Measurements from ENCODE around the gene HNRNPC. TPM values are rescaled to one million over a fixed set of nuclear protein-coding genes. Genes with fewer than 3 reads are reported as not detected.
"Not testable (repeated sequence)": the region's sequence is repeated elsewhere in the genome, so short reads cannot be mapped to it uniquely, and the experiment has no call there.

The HNRNPC gene
- total RNA-seq, 1 donor from 2014 or later: 1,872 TPM

GRCh38 chr14:21300892-21301291 is 31.6 kb upstream of the HNRNPC start:
- Mint-ChIP-seq H3K4me1 (peaks cover 9% of the 10 kb centered on the region), H3K36me3 (no peaks in the 10 kb centered on the region), H3K9me3 (peaks cover 1% of the 10 kb centered on the region), H3K27ac (no peak overlapping the region), H3K27me3 (ENCODE audit: insufficient read depth, low read depth) (peaks cover 9% of the 10 kb centered on the region), H3K4me3 (peak overlapping the region; percentile 72)
- H4K20me1 ChIP-seq (ENCODE audit: low read depth): no peaks in the 10 kb centered on the region
- no peak overlapping the region for H3K27ac ChIP-seq
- DNase-seq (ENCODE audit: low spot score): peak; percentile 77
- H3K4me2 ChIP-seq: peak overlapping the region; percentile 72
- H3F3A ChIP-seq (ENCODE audit: low read depth): peaks cover 5% of the 10 kb centered on the region
- peak overlapping the region; percentile 44 for H3K4me3 ChIP-seq
- H3K27me3 ChIP-seq: peaks cover 18% of the 10 kb centered on the region
- H3K9me3 ChIP-seq (ENCODE audit: low read depth): no peaks in the 10 kb centered on the region
- peak overlapping the region; percentile 99 for H2AFZ ChIP-seq (replicated peaks)
- H3K9ac ChIP-seq: no peak overlapping the region
- no peaks in the 10 kb centered on the region for H3K36me3 ChIP-seq
- H3K79me2 ChIP-seq (ENCODE audit: low read depth): no peaks in the 10 kb centered on the region
- peaks cover 9% of the 10 kb centered on the region for H3K4me1 ChIP-seq
- TF ChIP-seq CTCF (IDR thresholded peaks at IDR 0.05) (peak; percentile 26), EZH2 (IDR thresholded peaks at IDR 0.05) (no peak)

GRCh38 chr14:21299562-21300130 is 30.4 kb upstream of the HNRNPC start:
- H3K27ac Mint-ChIP-seq: no peak overlapping the region
- peaks cover 9% of the 10 kb centered on the region for H3K27me3 Mint-ChIP-seq (ENCODE audit: insufficient read depth, low read depth)
- TF ChIP-seq CTCF (IDR thresholded peaks at IDR 0.05) (no peak), EZH2 (IDR thresholded peaks at IDR 0.05) (no peak), EZH2phosphoT487 (IDR thresholded peaks at IDR 0.05) (no peak)
- Histone ChIP-seq H2AFZ (replicated peaks) (no peak overlapping the region), H4K20me1 (ENCODE audit: low read depth) (no peaks in the 10 kb centered on the region), H3K79me2 (ENCODE audit: low read depth) (no peaks in the 10 kb centered on the region), H3K36me3 (no peaks in the 10 kb centered on the region), H3K4me3 (no peak overlapping the region), H3F3A (ENCODE audit: low read depth) (peaks cover 5% of the 10 kb centered on the region), H3K9me3 (ENCODE audit: low read depth) (no peaks in the 10 kb centered on the region), H3K27me3 (peaks cover 18% of the 10 kb centered on the region), H3K27ac (no peak overlapping the region), H3K4me2 (no peak overlapping the region), H3K4me1 (peaks cover 9% of the 10 kb centered on the region), H3K9ac (no peak overlapping the region)
- H3K36me3 Mint-ChIP-seq: no peaks in the 10 kb centered on the region
- peaks cover 1% of the 10 kb centered on the region for H3K9me3 Mint-ChIP-seq
- no peak overlapping the region for H3K4me3 Mint-ChIP-seq
- no peak for DNase-seq (ENCODE audit: low spot score)
- peaks cover 9% of the 10 kb centered on the region for H3K4me1 Mint-ChIP-seq

GRCh38 chr14:21298358-21298757 is 29.1 kb upstream of the HNRNPC start:
- Histone ChIP-seq H3K27me3 (peaks cover 18% of the 10 kb centered on the region), H4K20me1 (ENCODE audit: low read depth) (no peaks in the 10 kb centered on the region), H3K27ac (no peak overlapping the region), H3K4me2 (no peak overlapping the region), H3K9me3 (ENCODE audit: low read depth) (no peaks in the 10 kb centered on the region), H3K4me1 (peaks cover 9% of the 10 kb centered on the region), H3K4me3 (no peak overlapping the region), H3K79me2 (ENCODE audit: low read depth) (no peaks in the 10 kb centered on the region), H3K36me3 (no peaks in the 10 kb centered on the region), H3K9ac (no peak overlapping the region), H3F3A (ENCODE audit: low read depth) (peaks cover 5% of the 10 kb centered on the region), H2AFZ (replicated peaks) (no peak overlapping the region)
- H3K4me1 Mint-ChIP-seq: peaks cover 9% of the 10 kb centered on the region
- no peak for DNase-seq (ENCODE audit: low spot score)
- no peaks in the 10 kb centered on the region for H3K36me3 Mint-ChIP-seq
- H3K27me3 Mint-ChIP-seq (ENCODE audit: insufficient read depth, low read depth): peaks cover 9% of the 10 kb centered on the region
- no peak overlapping the region for H3K4me3 Mint-ChIP-seq
- H3K27ac Mint-ChIP-seq: no peak overlapping the region
- TF ChIP-seq EZH2 (IDR thresholded peaks at IDR 0.05) (no peak), EZH2phosphoT487 (IDR thresholded peaks at IDR 0.05) (no peak), CTCF (IDR thresholded peaks at IDR 0.05) (no peak)
- peaks cover 1% of the 10 kb centered on the region for H3K9me3 Mint-ChIP-seq

GRCh38 chr14:21294026-21294425 is 24.8 kb upstream of the HNRNPC start:
- not testable (repeated sequence) for H3K9me3 ChIP-seq (ENCODE audit: low read depth); H3K4me1 ChIP-seq; H3K4me3 Mint-ChIP-seq; H3K36me3 Mint-ChIP-seq; H3K36me3 ChIP-seq; H2AFZ ChIP-seq (replicated peaks); H3K27me3 ChIP-seq; H3K4me2 ChIP-seq; H3K27ac ChIP-seq; H4K20me1 ChIP-seq (ENCODE audit: low read depth); H3K27me3 Mint-ChIP-seq (ENCODE audit: insufficient read depth, low read depth); H3K79me2 ChIP-seq (ENCODE audit: low read depth); H3K4me3 ChIP-seq; DNase-seq (ENCODE audit: low spot score); H3K9ac ChIP-seq; H3K9me3 Mint-ChIP-seq; H3F3A ChIP-seq (ENCODE audit: low read depth); H3K4me1 Mint-ChIP-seq; H3K27ac Mint-ChIP-seq

All from neural progenitor cell (in vitro differentiated cells).